Neural crest cell (in vitro differentiated cells): ENCODE measurements around the gene ACSBG1. TPM values are rescaled to one million over a fixed set of nuclear protein-coding genes. Genes with fewer than 3 reads are reported as not detected.

Source experiments
- DNase-seq: peaks from one replicate; pipeline ENCODE4 v3.0.0; 2021; ENCODE audit warnings: low read depth, mixed read lengths, low spot score
- H3K27ac Mint-ChIP-seq: one replicate; pipeline ENCODE4 v1.8.0; 2021; ENCODE audit warnings: mild to moderate bottlenecking, mixed read lengths; ENCODE audit not compliant: unreplicated experiment
- H3K27me3 Mint-ChIP-seq: 2 replicates; pipeline ENCODE4 v1.8.0; 2021; ENCODE audit warnings: low read depth, mild to moderate bottlenecking, mixed read lengths
- H3K36me3 Mint-ChIP-seq: 2 replicates; pipeline ENCODE4 v1.8.0; 2021; ENCODE audit warnings: low read depth, mild to moderate bottlenecking, mixed read lengths
- H3K4me1 Mint-ChIP-seq: 2 replicates; pipeline ENCODE4 v1.8.0; 2021; ENCODE audit warnings: mixed read lengths
- H3K4me3 Mint-ChIP-seq: one replicate; pipeline ENCODE4 v1.8.0; 2021; ENCODE audit warnings: mild to moderate bottlenecking, mixed read lengths
- H3K9me3 Mint-ChIP-seq: 2 replicates; pipeline ENCODE4 v1.8.0; 2021; ENCODE audit warnings: mixed read lengths
- CTCF ChIP-seq: fragments of 200-600 bp; sonication (generic); conservative IDR thresholded peaks from 2 replicates; pipeline ENCODE4 v1.5.0; 2021; ENCODE audit warnings: antibody characterized with exemption, mild to moderate bottlenecking
- total RNA-seq: library from RNA; stranded (reverse); gene quantifications from 2 replicates; pipeline ENCODE4 v1.2.1, GENCODE V29; 2021

The ACSBG1 gene
- total RNA-seq, 1 donor from 2014 or later = 4.9 TPM

- Mint-ChIP-seq H3K27me3 (no peaks in the 10 kb centered on the region), H3K4me1 (peaks cover 17% of the 10 kb centered on the region), H3K9me3 (no peaks in the 10 kb centered on the region), H3K4me3 (peak overlapping the region; percentile 81), H3K27ac (no peak overlapping the region), H3K36me3 (no peaks in the 10 kb centered on the region)
- DNase-seq = no peak
- no peak for TF ChIP-seq CTCF
Observed at GRCh38 chr15:78129751-78130287, 104.5 kb downstream of the ACSBG1 start.

GRCh38 chr15:78129077-78129750 is 105.2 kb downstream of the ACSBG1 start:
- Mint-ChIP-seq H3K4me3 (no peak overlapping the region), H3K27ac (peak overlapping the region; percentile 28), H3K36me3 (no peaks in the 10 kb centered on the region), H3K9me3 (no peaks in the 10 kb centered on the region), H3K27me3 (no peaks in the 10 kb centered on the region), H3K4me1 (peaks cover 17% of the 10 kb centered on the region)
- no peak for TF ChIP-seq CTCF
- DNase-seq = no peak

- H3K4me1 Mint-ChIP-seq = peaks cover 17% of the 10 kb centered on the region
- H3K27ac Mint-ChIP-seq = peak overlapping the region; percentile 32
- H3K36me3 Mint-ChIP-seq = no peaks in the 10 kb centered on the region
- TF ChIP-seq CTCF = no peak
- H3K9me3 Mint-ChIP-seq = no peaks in the 10 kb centered on the region
- no peak for DNase-seq
- H3K27me3 Mint-ChIP-seq = no peaks in the 10 kb centered on the region
- H3K4me3 Mint-ChIP-seq = peak overlapping the region; percentile 86
Observed at GRCh38 chr15:78127882-78128281, 106.5 kb downstream of the ACSBG1 start.

- Mint-ChIP-seq H3K27me3 (no peaks in the 10 kb centered on the region), H3K27ac (no peak overlapping the region), H3K4me3 (no peak overlapping the region)
Observed at GRCh38 chr15:78125267-78125666, 109.1 kb downstream of the ACSBG1 start.

GRCh38 chr15:78120523-78120922 is 113.8 kb downstream of the ACSBG1 start:
- Mint-ChIP-seq H3K4me3 (no peak overlapping the region), H3K4me1 (peaks cover 7% of the 10 kb centered on the region), H3K36me3 (no peaks in the 10 kb centered on the region), H3K27ac (no peak overlapping the region), H3K27me3 (no peaks in the 10 kb centered on the region), H3K9me3 (no peaks in the 10 kb centered on the region)
- no peak for TF ChIP-seq CTCF
- no peak for DNase-seq

More at GRCh38 chr15:78125267-78125666, 109.1 kb downstream of the ACSBG1 start:
- Mint-ChIP-seq H3K36me3 (no peaks in the 10 kb centered on the region), H3K9me3 (no peaks in the 10 kb centered on the region), H3K4me1 (peaks cover 9% of the 10 kb centered on the region)
- DNase-seq = no peak
- TF ChIP-seq CTCF = no peak

Other genes starting within 250 kb of the ACSBG1 start
- 19.7 and 21.8 TPM in 2 replicates for gene TBC1D2B, start 156.9 kb downstream of the ACSBG1 start, total RNA-seq
- not detected in 2 replicates for gene SH2D7, start 142.0 kb downstream of the ACSBG1 start, total RNA-seq
- gene CIB2, start 103.1 kb downstream of the ACSBG1 start, total RNA-seq = 36.5 and 37.7 TPM in 2 replicates
- gene IDH3A, start 85.2 kb downstream of the ACSBG1 start, total RNA-seq = 41.5 and 47.9 TPM in 2 replicates
- not detected in 2 replicates for gene DNAJA4, start 30.0 kb upstream of the ACSBG1 start, total RNA-seq
- gene SKIC8, start 65.0 kb upstream of the ACSBG1 start, total RNA-seq = 55.3 and 56.0 TPM in 2 replicates
- 753 and 803 TPM in 2 replicates for gene CRABP1, start 105.8 kb upstream of the ACSBG1 start, total RNA-seq
- gene IREB2, start 203.7 kb upstream of the ACSBG1 start, total RNA-seq = 97.2 and 97.6 TPM in 2 replicates